ENCODE results near the gene FOXP2. TPM values are rescaled to one million over a fixed set of nuclear protein-coding genes. Genes with fewer than 3 reads are reported as not detected.
"Not testable (repeated sequence)": the region's sequence is repeated elsewhere in the genome, so short reads cannot be mapped to it uniquely, and the experiment has no call there.

FOXP2 gene
- total RNA-seq, 1 donor from 2014 or later, result not detected

- Mint-ChIP-seq H3K4me1 (no peaks in the 10 kb centered on the region), H3K4me3 (no peak overlapping the region), H3K27ac (no peak overlapping the region), H3K27me3 (no peaks in the 10 kb centered on the region), H3K9me3 (no peaks in the 10 kb centered on the region), H3K36me3 (ENCODE audit: low read depth) (no peaks in the 10 kb centered on the region)
- no peak for ATAC-seq (ENCODE audit: low read depth)
- intact Hi-C loops (cut with micrococcal nuclease), result no loop called here
- POLR2A ChIA-PET, result no interaction called here
- no peak for TF ChIP-seq CTCF (IDR thresholded peaks at IDR 0.05)
- CTCF ChIA-PET, result no interaction called here
- DNase-seq, result no peak
These were observed 17.4 kb downstream of the FOXP2 start for GRCh38 chr7:114432061-114432460.

- Mint-ChIP-seq H3K27ac (no peak overlapping the region), H3K27me3 (no peaks in the 10 kb centered on the region), H3K4me1 (no peaks in the 10 kb centered on the region), H3K9me3 (no peaks in the 10 kb centered on the region), H3K36me3 (ENCODE audit: low read depth) (no peaks in the 10 kb centered on the region), H3K4me3 (no peak overlapping the region)
- ChIA-PET CTCF (no interaction called here), POLR2A (no interaction called here)
- intact Hi-C loops (cut with micrococcal nuclease), result no loop called here
- no peak for TF ChIP-seq CTCF (IDR thresholded peaks at IDR 0.05)
- DNase-seq (no peak), ATAC-seq (ENCODE audit: low read depth) (no peak)
These were observed 18.1 kb downstream of the FOXP2 start for GRCh38 chr7:114432703-114433102.

DNA sequence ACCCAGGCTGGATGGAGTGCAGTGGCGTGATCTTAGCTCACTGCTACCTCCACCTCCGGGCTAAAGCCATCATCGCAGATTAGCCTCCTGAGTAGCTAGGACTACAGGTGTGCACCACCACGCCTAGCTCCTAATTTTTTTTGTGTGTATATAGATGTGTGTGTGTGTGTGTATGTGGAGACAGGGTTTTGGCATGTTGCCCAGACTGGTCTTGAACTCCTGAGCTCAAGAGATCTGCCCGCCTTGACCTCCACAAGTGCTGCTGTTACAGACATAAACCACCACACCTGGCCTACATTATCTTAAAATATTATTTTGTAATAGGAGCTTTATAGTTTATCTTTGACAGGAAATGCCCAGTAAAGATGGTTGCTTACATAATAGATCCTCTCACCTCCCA lies 25.0 kb downstream of the FOXP2 start:
- POLR2A ChIA-PET, result no interaction called here
- intact Hi-C loops (cut with micrococcal nuclease), result no loop called here
- H3K4me1 Mint-ChIP-seq, result no peaks in the 10 kb centered on the region
- peaks cover 4% of the 10 kb centered on the region for H3K9me3 Mint-ChIP-seq
- no peak overlapping the region for H3K27ac Mint-ChIP-seq
- CTCF ChIA-PET, result no interaction called here
- H3K27me3 Mint-ChIP-seq, result no peaks in the 10 kb centered on the region
- no peak for ATAC-seq (ENCODE audit: low read depth)
- no peak overlapping the region for H3K4me3 Mint-ChIP-seq
- DNase-seq, result no peak
- H3K36me3 Mint-ChIP-seq (ENCODE audit: low read depth), result no peaks in the 10 kb centered on the region
- no peak for TF ChIP-seq CTCF (IDR thresholded peaks at IDR 0.05)

- CTCF ChIA-PET; H3K27me3 Mint-ChIP-seq; DNase-seq; H3K9me3 Mint-ChIP-seq; POLR2A ChIA-PET; ATAC-seq (ENCODE audit: low read depth); H3K4me3 Mint-ChIP-seq; intact Hi-C loops (cut with micrococcal nuclease); H3K27ac Mint-ChIP-seq; H3K36me3 Mint-ChIP-seq (ENCODE audit: low read depth); H3K4me1 Mint-ChIP-seq: not testable (repeated sequence)
These were observed 26.3 kb downstream of the FOXP2 start for GRCh38 chr7:114440927-114441326.

DNA sequence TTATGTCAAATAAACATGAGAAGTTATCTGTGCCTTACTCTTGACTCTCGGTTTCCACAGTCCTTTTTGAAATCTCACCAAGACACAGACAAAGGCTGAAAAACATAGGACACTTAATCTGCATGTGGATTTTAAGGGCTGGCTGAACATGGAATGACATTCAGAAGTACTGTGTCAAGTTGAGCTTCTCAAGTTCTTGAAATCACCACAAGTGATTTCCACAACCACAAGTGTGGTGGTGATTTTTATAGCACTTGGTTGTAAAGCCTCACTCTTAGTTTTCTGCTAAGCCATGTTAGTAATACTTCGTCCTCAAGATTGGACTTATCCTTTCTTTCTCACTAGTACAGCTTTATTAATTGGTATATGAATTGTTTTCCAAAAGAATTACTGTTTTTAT lies 29.6 kb downstream of the FOXP2 start:
- Mint-ChIP-seq H3K9me3 (peaks cover 4% of the 10 kb centered on the region), H3K27me3 (no peaks in the 10 kb centered on the region), H3K4me3 (no peak overlapping the region), H3K36me3 (ENCODE audit: low read depth) (no peaks in the 10 kb centered on the region), H3K4me1 (no peaks in the 10 kb centered on the region), H3K27ac (no peak overlapping the region)
- ATAC-seq (ENCODE audit: low read depth) (no peak), DNase-seq (no peak)
- ChIA-PET POLR2A (no interaction called here), CTCF (no interaction called here)
- no peak for TF ChIP-seq CTCF (IDR thresholded peaks at IDR 0.05)
- intact Hi-C loops (cut with micrococcal nuclease), result no loop called here

DNA sequence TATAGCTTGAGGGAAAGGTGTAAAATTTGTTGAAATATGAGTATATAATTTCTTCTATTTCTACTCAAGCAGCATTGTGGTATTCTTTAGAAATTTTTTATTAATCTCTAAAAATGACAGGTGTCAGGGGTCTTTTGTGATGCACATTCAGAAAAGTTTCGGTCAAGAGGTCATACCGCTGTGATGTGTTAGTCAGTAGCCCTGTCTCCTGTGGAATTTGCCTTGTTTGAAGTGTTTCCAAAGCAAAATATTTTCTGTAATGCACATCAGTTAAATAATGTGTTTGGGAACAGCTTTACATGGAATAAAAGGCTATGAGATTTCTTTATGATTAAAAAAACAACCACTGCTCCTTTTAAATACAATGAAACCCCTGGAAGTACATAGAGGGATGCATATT lies 35.8 kb downstream of the FOXP2 start:
- Mint-ChIP-seq H3K4me3 (no peak overlapping the region), H3K36me3 (ENCODE audit: low read depth) (no peaks in the 10 kb centered on the region), H3K4me1 (no peaks in the 10 kb centered on the region), H3K9me3 (no peaks in the 10 kb centered on the region), H3K27ac (no peak overlapping the region), H3K27me3 (no peaks in the 10 kb centered on the region)
- intact Hi-C loops (cut with micrococcal nuclease), result no loop called here
- no peak for DNase-seq
- ATAC-seq (ENCODE audit: low read depth), result no peak
- ChIA-PET CTCF (no interaction called here), POLR2A (no interaction called here)
- no peak for TF ChIP-seq CTCF (IDR thresholded peaks at IDR 0.05)

Measured in activated B cell treated with CpG ODN at 0.5 μM for 24 hours (primary cell).